ENCODE results near the gene GON4L.

The GON4L gene

DNA sequence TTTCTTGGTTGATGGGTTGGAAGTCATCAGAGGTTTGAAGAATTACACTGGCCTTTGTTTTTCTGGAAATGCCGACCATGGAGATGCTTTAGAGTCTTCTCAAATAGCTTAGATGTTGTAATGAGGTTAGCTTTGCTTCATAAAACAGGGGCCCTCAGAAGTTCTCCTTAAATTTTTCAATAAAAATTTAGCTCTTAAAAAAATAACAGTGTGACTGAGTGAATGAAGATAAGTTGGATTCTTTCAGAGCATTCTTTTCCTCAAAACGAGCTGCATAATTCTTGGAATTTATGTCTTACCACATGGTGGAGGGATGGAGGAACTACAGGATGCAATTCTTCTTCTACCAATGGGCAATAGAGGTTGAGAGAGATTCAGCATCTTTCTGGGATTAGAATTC, 25.8 kb upstream of the GON4L start:
- no peak for DNase-seq (ENCODE audit: low spot score in 2 of 2)
- no peaks in the 10 kb centered on the region for H3K4me1 Mint-ChIP-seq
- no peak for ATAC-seq
- H3K9me3 Mint-ChIP-seq, result no peaks in the 10 kb centered on the region
- H3K36me3 Mint-ChIP-seq, result peaks cover 77% of the 10 kb centered on the region
- no peak overlapping the region for H3K4me3 Mint-ChIP-seq
- no peak overlapping the region for H3K27ac Mint-ChIP-seq

GRCh38 chr1:155882235-155882634, 25.2 kb upstream of the GON4L start:
- ATAC-seq, result no peak

GRCh38 chr1:155880950-155881349, 23.9 kb upstream of the GON4L start:
- H3K4me1 Mint-ChIP-seq, result no peaks in the 10 kb centered on the region
- ATAC-seq, result no peak
- H3K27ac Mint-ChIP-seq, result no peak overlapping the region
- no peak overlapping the region for H3K4me3 Mint-ChIP-seq
- no peaks in the 10 kb centered on the region for H3K9me3 Mint-ChIP-seq
- no peak for DNase-seq (ENCODE audit: low spot score in 2 of 2)
- peaks cover 62% of the 10 kb centered on the region for H3K36me3 Mint-ChIP-seq

More at GRCh38 chr1:155882235-155882634, 25.2 kb upstream of the GON4L start:
- DNase-seq (ENCODE audit: low spot score in 2 of 2), result no peak
- Mint-ChIP-seq H3K4me3 (no peak overlapping the region), H3K36me3 (peaks cover 72% of the 10 kb centered on the region), H3K9me3 (no peaks in the 10 kb centered on the region), H3K4me1 (no peaks in the 10 kb centered on the region), H3K27ac (no peak overlapping the region)

GRCh38 chr1:155880251-155880650, 23.2 kb upstream of the GON4L start:
- peaks cover 59% of the 10 kb centered on the region for H3K36me3 Mint-ChIP-seq
- no peaks in the 10 kb centered on the region for H3K9me3 Mint-ChIP-seq
- H3K4me3 Mint-ChIP-seq, result no peak overlapping the region
- ATAC-seq (no peak), DNase-seq (ENCODE audit: low spot score in 2 of 2) (no peak)
- no peak overlapping the region for H3K27ac Mint-ChIP-seq
- H3K4me1 Mint-ChIP-seq, result no peaks in the 10 kb centered on the region

- DNase-seq (ENCODE audit: low spot score in 2 of 2), result no peak
- peaks cover 55% of the 10 kb centered on the region for H3K36me3 Mint-ChIP-seq
- H3K4me3 Mint-ChIP-seq, result no peak overlapping the region
- H3K9me3 Mint-ChIP-seq, result no peaks in the 10 kb centered on the region
- H3K4me1 Mint-ChIP-seq, result no peaks in the 10 kb centered on the region
- no peak for ATAC-seq
- H3K27ac Mint-ChIP-seq, result peak overlapping the region; percentile 66
These were observed 20.9 kb upstream of the GON4L start for GRCh38 chr1:155877945-155878344.

- Mint-ChIP-seq H3K4me1 (no peaks in the 10 kb centered on the region), H3K4me3 (no peak overlapping the region), H3K27ac (no peak overlapping the region), H3K36me3 (peaks cover 42% of the 10 kb centered on the region), H3K9me3 (no peaks in the 10 kb centered on the region)
- DNase-seq (ENCODE audit: low spot score in 2 of 2), result no peak
- no peak for ATAC-seq
These were observed 16.8 kb upstream of the GON4L start for GRCh38 chr1:155873860-155874259.

- Mint-ChIP-seq H3K4me1 (peaks cover 5% of the 10 kb centered on the region), H3K36me3 (peaks cover 42% of the 10 kb centered on the region), H3K9me3 (no peaks in the 10 kb centered on the region), H3K4me3 (no peak overlapping the region), H3K27ac (no peak overlapping the region)
- ATAC-seq (no peak), DNase-seq (ENCODE audit: low spot score in 2 of 2) (no peak)
These were observed 15.5 kb upstream of the GON4L start for GRCh38 chr1:155872527-155872926.

DNA sequence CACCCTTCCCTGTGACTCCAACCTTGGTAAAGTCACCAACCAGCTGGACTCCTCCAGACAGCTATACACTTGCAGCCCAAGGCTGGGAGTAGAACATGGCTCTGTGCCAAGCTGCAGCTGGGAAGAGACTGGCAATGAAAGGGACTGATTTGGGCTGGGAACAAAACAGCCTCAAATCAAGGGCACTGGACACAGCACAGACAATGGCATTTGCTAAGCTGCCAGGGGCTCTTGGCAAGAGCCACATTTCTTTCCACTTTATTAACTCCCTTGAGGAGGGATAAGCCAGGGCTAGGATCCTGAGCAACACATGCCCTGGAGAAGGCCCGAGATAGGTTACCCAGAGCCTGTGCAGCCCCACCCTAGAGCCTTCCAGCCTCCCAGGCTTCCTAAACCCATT, 14.4 kb upstream of the GON4L start:
- H3K4me3 Mint-ChIP-seq, result no peak overlapping the region
- H3K27ac Mint-ChIP-seq, result no peak overlapping the region
- peaks cover 42% of the 10 kb centered on the region for H3K36me3 Mint-ChIP-seq
- no peak for ATAC-seq
- no peak for DNase-seq (ENCODE audit: low spot score in 2 of 2)
- peaks cover 5% of the 10 kb centered on the region for H3K4me1 Mint-ChIP-seq
- no peaks in the 10 kb centered on the region for H3K9me3 Mint-ChIP-seq

GRCh38 chr1:155867766-155868165, 10.8 kb upstream of the GON4L start:
- no peaks in the 10 kb centered on the region for H3K9me3 Mint-ChIP-seq
- no peak overlapping the region for H3K27ac Mint-ChIP-seq

DNA sequence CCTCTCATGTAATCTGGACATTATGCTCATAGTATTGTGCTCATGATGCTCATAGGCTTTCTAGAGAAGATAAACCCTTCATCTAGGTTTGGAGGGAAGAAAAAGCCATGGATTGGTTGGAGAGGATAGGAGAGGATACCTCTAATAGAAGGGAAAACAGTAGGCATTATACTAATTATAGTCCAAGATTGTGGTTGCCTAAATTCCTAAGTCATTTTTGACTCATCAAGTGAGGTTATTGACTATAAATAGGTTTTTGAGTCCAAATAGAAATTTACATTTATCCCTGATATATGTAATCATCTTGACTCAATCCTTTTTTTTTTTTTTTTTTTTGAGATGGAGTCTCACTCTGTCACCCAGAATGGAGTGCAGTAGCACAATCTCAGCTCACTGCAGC, 7.4 kb upstream of the GON4L start:
- H3K36me3 Mint-ChIP-seq, result peaks cover 38% of the 10 kb centered on the region
- no peak overlapping the region for H3K4me3 Mint-ChIP-seq
- DNase-seq (ENCODE audit: low spot score in 2 of 2), result no peak
- ATAC-seq, result no peak
- no peak overlapping the region for H3K27ac Mint-ChIP-seq
- H3K9me3 Mint-ChIP-seq, result no peaks in the 10 kb centered on the region
- peaks cover 34% of the 10 kb centered on the region for H3K4me1 Mint-ChIP-seq

More at GRCh38 chr1:155867766-155868165, 10.8 kb upstream of the GON4L start:
- ATAC-seq (no peak), DNase-seq (ENCODE audit: low spot score in 2 of 2) (no peak)
- Mint-ChIP-seq H3K4me3 (no peak overlapping the region), H3K36me3 (peaks cover 34% of the 10 kb centered on the region), H3K4me1 (peaks cover 5% of the 10 kb centered on the region)

GRCh38 chr1:155861896-155862295, 4.9 kb upstream of the GON4L start:
- Mint-ChIP-seq H3K27ac (no peak overlapping the region), H3K36me3 (peaks cover 39% of the 10 kb centered on the region), H3K9me3 (no peaks in the 10 kb centered on the region), H3K4me1 (peaks cover 41% of the 10 kb centered on the region), H3K4me3 (no peak overlapping the region)
- DNase-seq (ENCODE audit: low spot score in 2 of 2), result no peak
- no peak for ATAC-seq

GRCh38 chr1:155860970-155861510, 4.0 kb upstream of the GON4L start:
- H3K27ac Mint-ChIP-seq, result peak overlapping the region; percentile 98
- DNase-seq (ENCODE audit: low spot score in 2 of 2), result no peak
- H3K4me1 Mint-ChIP-seq, result peaks cover 49% of the 10 kb centered on the region
- H3K36me3 Mint-ChIP-seq, result peaks cover 47% of the 10 kb centered on the region
- H3K4me3 Mint-ChIP-seq, result peak overlapping the region; percentile 100
- H3K9me3 Mint-ChIP-seq, result no peaks in the 10 kb centered on the region
- no peak for ATAC-seq

- peak overlapping the region; percentile 98 for H3K27ac Mint-ChIP-seq
- H3K36me3 Mint-ChIP-seq, result peaks cover 52% of the 10 kb centered on the region
- no peaks in the 10 kb centered on the region for H3K9me3 Mint-ChIP-seq
- DNase-seq (ENCODE audit: low spot score in 2 of 2) (peak; percentile 65 to 91), ATAC-seq (peak; percentile 77)
- H3K4me3 Mint-ChIP-seq, result peak overlapping the region; percentile 100
- peaks cover 54% of the 10 kb centered on the region for H3K4me1 Mint-ChIP-seq
These were observed 3.2 kb upstream of the GON4L start for GRCh38 chr1:155859881-155860871.

GRCh38 chr1:155859234-155859829, 2.3 kb upstream of the GON4L start, which contains the start of gene SYT11:
SYT11 (plus strand) TSS chr1:155859567; CDS start chr1:155859762, 195 bp downstream.
- peaks cover 57% of the 10 kb centered on the region for H3K4me1 Mint-ChIP-seq
- peak within 1 kb of the TSS; percentile 100 for H3K4me3 Mint-ChIP-seq
- peaks cover 60% of the 10 kb centered on the region for H3K36me3 Mint-ChIP-seq
- peak; percentile 85 to 96 for DNase-seq (ENCODE audit: low spot score in 2 of 2)
- peak within 1 kb of the TSS; percentile 98 for H3K27ac Mint-ChIP-seq
- H3K9me3 Mint-ChIP-seq, result no peaks in the 10 kb centered on the region
- ATAC-seq, result peak; percentile 82

GRCh38 chr1:155858800-155859233, 1.8 kb upstream of the GON4L start:
- DNase-seq (ENCODE audit: low spot score in 2 of 2), result peak; percentile 9 to 74
- Mint-ChIP-seq H3K36me3 (peaks cover 63% of the 10 kb centered on the region), H3K9me3 (no peaks in the 10 kb centered on the region), H3K27ac (peak overlapping the region; percentile 98), H3K4me1 (peaks cover 57% of the 10 kb centered on the region), H3K4me3 (peak overlapping the region; percentile 100)
- no peak for ATAC-seq
